Activated CD4-positive, alpha-beta T cell treated with anti-CD3 and anti-CD28 coated beads, Interleukin-10, Interleukin-2, amounts not matched to agents 100 ng/mL and 50 ng/mL, durations not matched to agents 16 hours and 8 hours (primary cell): ENCODE data around the gene GDAP1L1.
"Not testable (repeated sequence)": the region's sequence is repeated elsewhere in the genome, so short reads cannot be mapped to it uniquely, and the experiment has no call there.

Experiments used
- DNase-seq: peaks from one replicate; pipeline ENCODE4 v3.0.0-alpha.2; 2020

Gene GDAP1L1

GRCh38 chr20:44221368-44221954 lies 25.6 kb upstream of the GDAP1L1 start:
- DNase-seq, result no peak

GRCh38 chr20:44222027-44222426 lies 25.1 kb upstream of the GDAP1L1 start:
- no peak for DNase-seq

- DNase-seq, result no peak
Observed at GRCh38 chr20:44222633-44223368, 24.3 kb upstream of the GDAP1L1 start.

- DNase-seq, result no peak
Observed at GRCh38 chr20:44223721-44224120, 23.4 kb upstream of the GDAP1L1 start.

- DNase-seq, result no peak
Observed at GRCh38 chr20:44224637-44225036, 22.5 kb upstream of the GDAP1L1 start.

- DNase-seq, result no peak
Observed at GRCh38 chr20:44228465-44229258, 18.4 kb upstream of the GDAP1L1 start.

GRCh38 chr20:44231193-44231592 lies 15.9 kb upstream of the GDAP1L1 start:
- DNase-seq, result no peak

- DNase-seq, result no peak
Observed at GRCh38 chr20:44231713-44232468, 15.2 kb upstream of the GDAP1L1 start.

- not testable (repeated sequence) for DNase-seq
Observed at GRCh38 chr20:44232469-44232856, 14.6 kb upstream of the GDAP1L1 start.

GRCh38 chr20:44233436-44234016 lies 13.6 kb upstream of the GDAP1L1 start:
- DNase-seq, result no peak

- no peak for DNase-seq
Observed at GRCh38 chr20:44234566-44235317, 12.4 kb upstream of the GDAP1L1 start.

- no peak for DNase-seq
Observed at GRCh38 chr20:44235702-44236101, 11.4 kb upstream of the GDAP1L1 start.

- not testable (repeated sequence) for DNase-seq
Observed at GRCh38 chr20:44236840-44237239, 10.3 kb upstream of the GDAP1L1 start.

- DNase-seq, result no peak
Observed at GRCh38 chr20:44241796-44242195, 5.3 kb upstream of the GDAP1L1 start.

GRCh38 chr20:44245977-44246376 lies 1.1 kb upstream of the GDAP1L1 start:
- no peak for DNase-seq

- DNase-seq, result peak; percentile 35
Observed at GRCh38 chr20:44247586-44248409, 690 bp downstream of the GDAP1L1 start.

- DNase-seq, result no peak
Observed at GRCh38 chr20:44248410-44248759, 1.3 kb downstream of the GDAP1L1 start.

GRCh38 chr20:44251284-44251683 lies 4.2 kb downstream of the GDAP1L1 start:
- no peak for DNase-seq

- DNase-seq, result no peak
Observed at GRCh38 chr20:44253528-44253927, 6.4 kb downstream of the GDAP1L1 start.

GRCh38 chr20:44254073-44254472 lies 7.0 kb downstream of the GDAP1L1 start:
- no peak for DNase-seq

- DNase-seq, result no peak
Observed at GRCh38 chr20:44255942-44256341, 8.8 kb downstream of the GDAP1L1 start.
